HepG2 (cell line): ENCODE measurements around the gene CD151. TPM values are rescaled to one million over a fixed set of nuclear protein-coding genes. Genes with fewer than 3 reads are reported as not detected.

Source experiments
- HMG20B ChIP-seq: conservative IDR thresholded peaks from 2 replicates; pipeline ENCODE4 v1.6.1; 2016; ENCODE audit warnings: missing genetic modification reagents, missing compliant biosample characterization
- HOXA5 ChIP-seq: sonication (generic); formaldehyde crosslinking; IDR thresholded peaks from 2 replicates; pipeline ENCODE4 v1.4.0; 2020; ENCODE audit warnings: missing genetic modification reagents
- MEIS2 ChIP-seq: sonication (generic); formaldehyde crosslinking; IDR thresholded peaks from 2 replicates; pipeline ENCODE4 v1.9.0; 2021; ENCODE audit warnings: mild to moderate bottlenecking, missing genetic modification reagents
- NR2F6 ChIP-seq, 2 experiments: IDR thresholded peaks; 2 replicates each; pipeline ENCODE4 v1.6.1; 2016; ENCODE audit warnings: antibody characterized with exemption in 1 of 2, mild to moderate bottlenecking in 1 of 2
- POLR2AphosphoS5 ChIP-seq: IDR thresholded peaks from 2 replicates; pipeline ENCODE4 v1.6.1; 2012; ENCODE audit warnings: low read depth, low read length
- RCOR2 ChIP-seq: IDR thresholded peaks from 2 replicates; pipeline ENCODE4 v1.6.1; 2016; ENCODE audit warnings: missing biosample characterization, missing genetic modification reagents
- SP2 ChIP-seq: sonication (generic); formaldehyde crosslinking; IDR thresholded peaks from 2 replicates; pipeline ENCODE4 v1.5.1; 2020; ENCODE audit warnings: mild to moderate bottlenecking, missing genetic modification reagents
- STAT5B ChIP-seq: sonication (generic); formaldehyde crosslinking; IDR thresholded peaks from 2 replicates; pipeline ENCODE4 v1.4.0; 2020; ENCODE audit warnings: missing genetic modification reagents
- TRIM24 ChIP-seq: sonication (generic); formaldehyde crosslinking; IDR thresholded peaks from 2 replicates; pipeline ENCODE4 v1.8.0; 2022; ENCODE audit warnings: mild to moderate bottlenecking, missing genetic modification reagents
- XBP1 ChIP-seq: sonication (generic); formaldehyde crosslinking; IDR thresholded peaks from 2 replicates; pipeline ENCODE4 v1.5.0; 2020; ENCODE audit warnings: missing genetic modification reagents
- ZNF101 ChIP-seq: sonication (generic); formaldehyde crosslinking; IDR thresholded peaks from 2 replicates; pipeline ENCODE4 v1.4.0; 2020; ENCODE audit warnings: mild to moderate bottlenecking, low read depth, missing genetic modification reagents, borderline replicate concordance
- ZNF335 ChIP-seq: sonication (generic); formaldehyde crosslinking; IDR thresholded peaks from 2 replicates; pipeline ENCODE4 v1.4.0; 2020; ENCODE audit warnings: missing genetic modification reagents
- ZNF33B ChIP-seq: sonication (generic); formaldehyde crosslinking; IDR thresholded peaks from 2 replicates; pipeline ENCODE4 v1.5.1; 2020; ENCODE audit warnings: mild to moderate bottlenecking, missing genetic modification reagents
- ZNF430 ChIP-seq: sonication (generic); formaldehyde crosslinking; IDR thresholded peaks from 2 replicates; pipeline ENCODE4 v1.9.0; 2021; ENCODE audit warnings: mild to moderate bottlenecking, missing genetic modification reagents
- ZNF891 ChIP-seq: sonication (generic); formaldehyde crosslinking; IDR thresholded peaks from 2 replicates; pipeline ENCODE4 v1.5.0; 2020; ENCODE audit warnings: mild to moderate bottlenecking, missing genetic modification reagents
- polyA plus RNA-seq, 8 experiments: library from polyadenylated mRNA; depleted of rRNA in 3 of 8; stranded (reverse) in 7 of 8; unstranded in 1 of 8; fragments of >200 nt; fragmentation: Illumina TruSeq in 4 of 8; extraction: Trizol in 4 of 8; gene quantifications; 2 replicates each; pipeline versions ENCODE4 v1.2.1 to v1.2.3, GENCODE V29; 2011 to 2016; ENCODE audit warnings: low read depth in 4 of 8, missing spikeins in 1 of 8, mixed read lengths in 1 of 8; ENCODE audit not compliant: insufficient read depth in 1 of 8
- total RNA-seq, 5 experiments: library from RNA; depleted of rRNA; stranded (reverse); fragments of >200 nt; fragmentation: Illumina TruSeq; extraction: Trizol; gene quantifications; 2 replicates each; pipeline ENCODE4 v1.2.3, GENCODE V29; 2016; ENCODE audit warnings: low read depth in 1 of 5
- TF ChIP-seq, protein P1 (sequence below): sonication (generic); formaldehyde crosslinking; IDR thresholded peaks from 2 replicates; pipeline ENCODE4 v1.4.0; 2020; ENCODE audit warnings: missing genetic modification reagents
- TF ChIP-seq, protein P2 (sequence below): sonication (generic); formaldehyde crosslinking; IDR thresholded peaks from 2 replicates; pipeline ENCODE4 v1.9.0; 2022; ENCODE audit warnings: missing genetic modification reagents, mild to moderate bottlenecking, borderline replicate concordance
- TF ChIP-seq, protein P3 (sequence below): IDR thresholded peaks from 2 replicates; pipeline ENCODE4 v1.6.1; 2012; ENCODE audit warnings: low read length, improper control_type of control experiment
- TF ChIP-seq, protein P4 (sequence below): sonication (generic); formaldehyde crosslinking; IDR thresholded peaks from 2 replicates; pipeline ENCODE4 v1.5.1; 2020; ENCODE audit warnings: missing genetic modification reagents, mild to moderate bottlenecking, borderline replicate concordance
- TF ChIP-seq, protein P5 (sequence below): sonication (generic); formaldehyde crosslinking; IDR thresholded peaks from 2 replicates; pipeline ENCODE4 v1.5.1; 2020; ENCODE audit warnings: missing genetic modification reagents, mild to moderate bottlenecking, borderline replicate concordance

Gene CD151
- total and polyA plus RNA-seq, 2 of the 13 experiments (the other 11 are each of a cell fraction or from before 2014, with no cell fraction given) = 125 to 197 TPM

DNA sequence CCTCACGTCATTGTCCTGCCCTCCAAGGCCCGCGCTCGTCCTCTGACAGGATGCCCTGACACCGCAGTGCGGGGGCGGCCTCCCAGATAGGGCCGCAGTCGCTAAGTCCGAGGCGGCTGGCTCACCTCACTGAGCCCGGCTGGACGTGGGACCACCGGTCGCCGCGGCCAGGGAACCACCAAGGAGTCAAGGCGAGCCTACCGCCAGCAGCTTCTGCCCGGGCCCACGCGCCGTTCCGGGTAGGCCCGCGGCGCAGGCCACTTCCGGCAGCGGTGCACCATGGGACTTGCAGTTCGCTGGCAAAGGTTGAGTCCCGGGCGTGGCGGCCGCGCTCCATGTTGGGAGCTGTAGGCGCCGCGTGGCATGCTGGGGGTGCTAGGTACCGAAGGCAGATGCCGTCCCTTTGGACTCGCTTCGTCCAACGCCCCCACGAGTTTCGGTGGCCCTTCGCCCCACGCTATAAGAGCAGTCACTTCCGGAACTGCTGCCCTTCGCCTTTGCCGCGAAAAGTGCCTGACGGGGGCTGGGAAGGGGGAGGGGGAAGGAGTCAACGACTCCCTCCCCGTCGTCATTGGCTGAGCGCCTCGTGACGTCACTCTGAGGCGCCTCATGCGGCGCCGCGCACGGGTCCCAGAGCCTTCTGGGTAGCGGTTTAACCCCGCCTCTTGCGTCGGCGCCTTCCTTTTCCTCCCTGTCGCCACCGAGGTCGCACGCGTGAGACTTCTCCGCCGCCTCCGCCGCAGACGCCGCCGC, 23.3 kb upstream of the CD151 start, which contains the start of gene RPLP2 (continued):
- TF ChIP-seq ZNF430 (CRISPR knock-in tag) = peak; percentile 98
- TF ChIP-seq NR2F6 (IDR thresholded peaks at IDR 0.05) = no peak
- 0 out of 2 replicates have a peak, but pooled peaks have one; percentile 5 for TF ChIP-seq NR2F6 (CRISPR knock-in tag; IDR thresholded peaks at IDR 0.05)
- TF ChIP-seq TRIM24 (CRISPR knock-in tag) = no peak
- TF ChIP-seq, protein P1, sequence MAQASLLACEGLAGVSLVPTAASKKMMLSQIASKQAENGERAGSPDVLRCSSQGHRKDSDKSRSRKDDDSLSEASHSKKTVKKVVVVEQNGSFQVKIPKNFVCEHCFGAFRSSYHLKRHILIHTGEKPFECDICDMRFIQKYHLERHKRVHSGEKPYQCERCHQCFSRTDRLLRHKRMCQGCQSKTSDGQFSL (CRISPR knock-in tag) = 0 out of 2 replicates have a peak, but pooled peaks have one; percentile 10
- peak; percentile 84; the same call in 1 of the 2 replicates for TF ChIP-seq ZNF101 (CRISPR knock-in tag)
- TF ChIP-seq, protein P2, sequence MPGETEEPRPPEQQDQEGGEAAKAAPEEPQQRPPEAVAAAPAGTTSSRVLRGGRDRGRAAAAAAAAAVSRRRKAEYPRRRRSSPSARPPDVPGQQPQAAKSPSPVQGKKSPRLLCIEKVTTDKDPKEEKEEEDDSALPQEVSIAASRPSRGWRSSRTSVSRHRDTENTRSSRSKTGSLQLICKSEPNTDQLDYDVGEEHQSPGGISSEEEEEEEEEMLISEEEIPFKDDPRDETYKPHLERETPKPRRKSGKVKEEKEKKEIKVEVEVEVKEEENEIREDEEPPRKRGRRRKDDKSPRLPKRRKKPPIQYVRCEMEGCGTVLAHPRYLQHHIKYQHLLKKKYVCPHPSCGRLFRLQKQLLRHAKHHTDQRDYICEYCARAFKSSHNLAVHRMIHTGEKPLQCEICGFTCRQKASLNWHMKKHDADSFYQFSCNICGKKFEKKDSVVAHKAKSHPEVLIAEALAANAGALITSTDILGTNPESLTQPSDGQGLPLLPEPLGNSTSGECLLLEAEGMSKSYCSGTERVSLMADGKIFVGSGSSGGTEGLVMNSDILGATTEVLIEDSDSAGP (CRISPR knock-in tag) = peak; percentile 93
- TF ChIP-seq ZNF891 (CRISPR knock-in tag) = peak; percentile 71
- peak; percentile 89 for TF ChIP-seq ZNF335
- TF ChIP-seq, protein P3, sequence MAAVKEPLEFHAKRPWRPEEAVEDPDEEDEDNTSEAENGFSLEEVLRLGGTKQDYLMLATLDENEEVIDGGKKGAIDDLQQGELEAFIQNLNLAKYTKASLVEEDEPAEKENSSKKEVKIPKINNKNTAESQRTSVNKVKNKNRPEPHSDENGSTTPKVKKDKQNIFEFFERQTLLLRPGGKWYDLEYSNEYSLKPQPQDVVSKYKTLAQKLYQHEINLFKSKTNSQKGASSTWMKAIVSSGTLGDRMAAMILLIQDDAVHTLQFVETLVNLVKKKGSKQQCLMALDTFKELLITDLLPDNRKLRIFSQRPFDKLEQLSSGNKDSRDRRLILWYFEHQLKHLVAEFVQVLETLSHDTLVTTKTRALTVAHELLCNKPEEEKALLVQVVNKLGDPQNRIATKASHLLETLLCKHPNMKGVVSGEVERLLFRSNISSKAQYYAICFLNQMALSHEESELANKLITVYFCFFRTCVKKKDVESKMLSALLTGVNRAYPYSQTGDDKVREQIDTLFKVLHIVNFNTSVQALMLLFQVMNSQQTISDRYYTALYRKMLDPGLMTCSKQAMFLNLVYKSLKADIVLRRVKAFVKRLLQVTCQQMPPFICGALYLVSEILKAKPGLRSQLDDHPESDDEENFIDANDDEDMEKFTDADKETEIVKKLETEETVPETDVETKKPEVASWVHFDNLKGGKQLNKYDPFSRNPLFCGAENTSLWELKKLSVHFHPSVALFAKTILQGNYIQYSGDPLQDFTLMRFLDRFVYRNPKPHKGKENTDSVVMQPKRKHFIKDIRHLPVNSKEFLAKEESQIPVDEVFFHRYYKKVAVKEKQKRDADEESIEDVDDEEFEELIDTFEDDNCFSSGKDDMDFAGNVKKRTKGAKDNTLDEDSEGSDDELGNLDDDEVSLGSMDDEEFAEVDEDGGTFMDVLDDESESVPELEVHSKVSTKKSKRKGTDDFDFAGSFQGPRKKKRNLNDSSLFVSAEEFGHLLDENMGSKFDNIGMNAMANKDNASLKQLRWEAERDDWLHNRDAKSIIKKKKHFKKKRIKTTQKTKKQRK = no peak
- peak; percentile 88 for TF ChIP-seq POLR2AphosphoS5
- TF ChIP-seq ZNF33B (CRISPR knock-in tag) = peak; percentile 69; the same call in 1 of the 2 replicates
- TF ChIP-seq, protein P4, sequence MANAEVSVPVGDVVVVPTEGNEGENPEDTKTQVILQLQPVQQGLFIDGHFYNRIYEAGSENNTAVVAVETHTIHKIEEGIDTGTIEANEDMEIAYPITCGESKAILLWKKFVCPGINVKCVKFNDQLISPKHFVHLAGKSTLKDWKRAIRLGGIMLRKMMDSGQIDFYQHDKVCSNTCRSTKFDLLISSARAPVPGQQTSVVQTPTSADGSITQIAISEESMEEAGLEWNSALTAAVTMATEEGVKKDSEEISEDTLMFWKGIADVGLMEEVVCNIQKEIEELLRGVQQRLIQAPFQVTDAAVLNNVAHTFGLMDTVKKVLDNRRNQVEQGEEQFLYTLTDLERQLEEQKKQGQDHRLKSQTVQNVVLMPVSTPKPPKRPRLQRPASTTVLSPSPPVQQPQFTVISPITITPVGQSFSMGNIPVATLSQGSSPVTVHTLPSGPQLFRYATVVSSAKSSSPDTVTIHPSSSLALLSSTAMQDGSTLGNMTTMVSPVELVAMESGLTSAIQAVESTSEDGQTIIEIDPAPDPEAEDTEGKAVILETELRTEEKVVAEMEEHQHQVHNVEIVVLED (CRISPR knock-in tag) = peak; percentile 96
- TF ChIP-seq MEIS2 (CRISPR knock-in tag) = no peak; the same call in 1 of the 2 replicates
- TF ChIP-seq, protein P5, sequence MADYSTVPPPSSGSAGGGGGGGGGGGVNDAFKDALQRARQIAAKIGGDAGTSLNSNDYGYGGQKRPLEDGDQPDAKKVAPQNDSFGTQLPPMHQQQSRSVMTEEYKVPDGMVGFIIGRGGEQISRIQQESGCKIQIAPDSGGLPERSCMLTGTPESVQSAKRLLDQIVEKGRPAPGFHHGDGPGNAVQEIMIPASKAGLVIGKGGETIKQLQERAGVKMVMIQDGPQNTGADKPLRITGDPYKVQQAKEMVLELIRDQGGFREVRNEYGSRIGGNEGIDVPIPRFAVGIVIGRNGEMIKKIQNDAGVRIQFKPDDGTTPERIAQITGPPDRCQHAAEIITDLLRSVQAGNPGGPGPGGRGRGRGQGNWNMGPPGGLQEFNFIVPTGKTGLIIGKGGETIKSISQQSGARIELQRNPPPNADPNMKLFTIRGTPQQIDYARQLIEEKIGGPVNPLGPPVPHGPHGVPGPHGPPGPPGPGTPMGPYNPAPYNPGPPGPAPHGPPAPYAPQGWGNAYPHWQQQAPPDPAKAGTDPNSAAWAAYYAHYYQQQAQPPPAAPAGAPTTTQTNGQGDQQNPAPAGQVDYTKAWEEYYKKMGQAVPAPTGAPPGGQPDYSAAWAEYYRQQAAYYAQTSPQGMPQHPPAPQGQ (CRISPR knock-in tag) = no peak; the same call in 1 of the 2 replicates
- TF ChIP-seq SP2 = peak; percentile 72
- TF ChIP-seq STAT5B = peak; percentile 41; the same call in 1 of the 2 replicates
- TF ChIP-seq HOXA5 = peak; percentile 23; the same call in 1 of the 2 replicates
- TF ChIP-seq XBP1 = no peak
- TF ChIP-seq RCOR2 (CRISPR knock-in tag) = no peak
- no peak; the same call in 1 of the 2 replicates for TF ChIP-seq HMG20B (CRISPR knock-in tag)
